RWPE1 (cell line): ENCODE data around the gene VWA8.

Experiments used
- CTCF ChIA-PET: fragments of 350-600 bp; sonication (Branson Sonifier 250); formaldehyde crosslinking; extraction: SDS; loops from one replicate; lab custom pipeline; 2021; lab: Yijun Ruan, JAX
- POLR2A ChIA-PET: fragments of 400-600 bp; formaldehyde crosslinking; extraction: SDS; loops from one replicate; lab custom pipeline; 2020; ENCODE audit warnings: antibody characterized with exemption; ENCODE audit not compliant: low non-redundant PET; lab: Yijun Ruan, JAX
- DNase-seq: peaks from one replicate; pipeline ENCODE4 v3.0.0; 2012; ENCODE audit warnings: low spot score
- H3K27ac ChIP-seq: fragments of 450-650 bp; 2 replicates; pipeline ENCODE4 v1.5.1; 2017
- TF ChIP-seq, protein P1 (sequence below): fragments of 450-650 bp; conservative IDR thresholded peaks from 2 replicates; pipeline ENCODE4 v1.5.1; 2017; ENCODE audit warnings: low read depth, mild to moderate bottlenecking

Gene VWA8

GRCh38 chr13:41597348-41598041 lies 363.4 kb downstream of the VWA8 start:
- DNase-seq: no peak
- ChIA-PET POLR2A (no interaction called here), CTCF (no interaction called here)
- TF ChIP-seq, protein P1, sequence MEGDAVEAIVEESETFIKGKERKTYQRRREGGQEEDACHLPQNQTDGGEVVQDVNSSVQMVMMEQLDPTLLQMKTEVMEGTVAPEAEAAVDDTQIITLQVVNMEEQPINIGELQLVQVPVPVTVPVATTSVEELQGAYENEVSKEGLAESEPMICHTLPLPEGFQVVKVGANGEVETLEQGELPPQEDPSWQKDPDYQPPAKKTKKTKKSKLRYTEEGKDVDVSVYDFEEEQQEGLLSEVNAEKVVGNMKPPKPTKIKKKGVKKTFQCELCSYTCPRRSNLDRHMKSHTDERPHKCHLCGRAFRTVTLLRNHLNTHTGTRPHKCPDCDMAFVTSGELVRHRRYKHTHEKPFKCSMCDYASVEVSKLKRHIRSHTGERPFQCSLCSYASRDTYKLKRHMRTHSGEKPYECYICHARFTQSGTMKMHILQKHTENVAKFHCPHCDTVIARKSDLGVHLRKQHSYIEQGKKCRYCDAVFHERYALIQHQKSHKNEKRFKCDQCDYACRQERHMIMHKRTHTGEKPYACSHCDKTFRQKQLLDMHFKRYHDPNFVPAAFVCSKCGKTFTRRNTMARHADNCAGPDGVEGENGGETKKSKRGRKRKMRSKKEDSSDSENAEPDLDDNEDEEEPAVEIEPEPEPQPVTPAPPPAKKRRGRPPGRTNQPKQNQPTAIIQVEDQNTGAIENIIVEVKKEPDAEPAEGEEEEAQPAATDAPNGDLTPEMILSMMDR: no peak
- no peak overlapping the region for H3K27ac ChIP-seq

DNA sequence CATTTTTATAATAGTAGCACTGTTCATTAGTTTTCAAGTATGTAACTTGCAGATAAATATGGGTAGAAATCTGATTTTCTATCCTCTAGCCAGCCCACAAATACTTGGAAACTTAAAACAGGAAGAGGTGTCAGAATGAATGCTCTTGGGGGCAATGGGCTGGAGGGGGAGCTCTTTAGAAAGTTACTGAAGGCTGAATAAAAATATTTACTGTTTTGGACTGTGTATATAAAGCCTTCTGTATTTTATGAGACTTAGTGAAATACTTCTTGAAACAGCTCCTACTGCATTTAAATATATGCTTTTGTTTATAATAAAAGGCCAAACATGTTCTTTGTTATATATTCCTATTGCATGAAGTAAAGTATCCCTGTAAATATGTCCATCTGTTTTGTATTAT lies 364.7 kb downstream of the VWA8 start:
- no peak overlapping the region for H3K27ac ChIP-seq
- CTCF ChIA-PET: no interaction called here
- TF ChIP-seq, protein P1: no peak
- POLR2A ChIA-PET: no interaction called here
- no peak for DNase-seq

GRCh38 chr13:41595298-41595697 lies 365.6 kb downstream of the VWA8 start:
- no peak for DNase-seq
- no peak overlapping the region for H3K27ac ChIP-seq
- TF ChIP-seq, protein P1: no peak
- POLR2A ChIA-PET: no interaction called here
- CTCF ChIA-PET: no interaction called here

- DNase-seq: peak; percentile 44
- POLR2A ChIA-PET: no interaction called here
- TF ChIP-seq, protein P1: no peak
- H3K27ac ChIP-seq: no peak overlapping the region
- CTCF ChIA-PET: no interaction called here
Measured at GRCh38 chr13:41590643-41591042, 370.3 kb downstream of the VWA8 start.

DNA sequence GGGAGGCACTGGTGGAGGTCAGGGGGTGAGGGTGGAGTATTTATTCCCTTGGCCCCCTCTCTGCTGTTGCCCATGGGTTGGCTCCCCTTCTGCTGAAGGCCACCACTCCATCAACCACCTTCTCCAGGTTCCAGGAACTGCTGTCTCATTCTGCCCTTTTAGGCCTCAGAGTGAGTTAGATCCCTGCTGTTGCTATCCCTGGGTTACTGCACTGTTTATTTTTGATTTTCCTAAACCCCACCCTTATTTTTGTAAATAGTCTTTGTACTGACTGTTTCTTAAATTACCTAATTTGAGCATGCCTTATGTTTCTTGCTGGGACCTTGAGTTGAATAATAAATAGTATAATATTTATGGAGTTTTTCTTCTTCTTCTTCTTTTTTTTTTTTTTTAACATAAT lies 370.8 kb downstream of the VWA8 start:
- ChIA-PET POLR2A (no interaction called here), CTCF (no interaction called here)
- DNase-seq: no peak
- TF ChIP-seq, protein P1: no peak
- H3K27ac ChIP-seq: no peak overlapping the region

DNA sequence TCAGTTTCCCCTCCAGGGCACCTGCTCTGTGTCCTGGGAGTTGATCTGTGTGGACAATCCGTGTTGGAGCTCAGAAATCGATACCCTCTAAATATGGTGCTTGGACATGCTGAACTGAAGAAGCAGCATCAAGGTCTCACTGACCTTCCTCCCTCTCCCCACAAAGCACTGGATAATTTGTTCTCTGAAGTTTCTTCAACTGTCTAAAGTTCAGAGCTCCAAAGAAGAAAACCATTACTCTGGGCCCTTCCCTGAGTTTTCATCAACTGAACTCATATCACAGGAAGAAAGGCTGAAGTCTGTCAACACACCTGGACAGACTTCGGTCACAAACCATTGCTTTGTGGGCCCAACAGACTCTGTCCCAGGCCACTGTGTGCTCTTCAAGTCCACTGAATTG lies 371.5 kb downstream of the VWA8 start:
- H3K27ac ChIP-seq: no peak overlapping the region
- CTCF ChIA-PET: no interaction called here
- TF ChIP-seq, protein P1: no peak
- POLR2A ChIA-PET: no interaction called here
- no peak for DNase-seq
